ENCODE results near the gene ATP7A. TPM values are rescaled to one million over a fixed set of nuclear protein-coding genes. Genes with fewer than 3 reads are reported as not detected.
A peak's percentile ranks its signal among the peaks of the same experiment; 100 is the strongest.
"Not testable (repeated sequence)": the region's sequence is repeated elsewhere in the genome, so short reads cannot be mapped to it uniquely, and the experiment has no call there.

The ATP7A gene
- total and polyA plus RNA-seq, 2 donors, result 3.7 to 9.1 TPM

- WGBS, result 97% methylated on average over 1 of the region's 1 CpG
- Histone ChIP-seq H3K4me1 (ENCODE audit: control insufficient read depth in 2 of 2, insufficient read depth in 2 of 2, low read length in 2 of 2) (no peaks in the 10 kb centered on the region), H3K9me3 (ENCODE audit: control insufficient read depth in 2 of 2, insufficient read depth in 1 of 2, low read length in 1 of 2) (no peaks in the 10 kb centered on the region), H3K27me3 (ENCODE audit: control insufficient read depth in 2 of 2, insufficient read depth in 1 of 2, low read length in 1 of 2) (no peaks in the 10 kb centered on the region), H3K4me3 (ENCODE audit: low read length in 2 of 2) (no peak overlapping the region), H3K36me3 (ENCODE audit: control insufficient read depth in 2 of 2, insufficient read depth in 2 of 2, low read length in 1 of 2) (peaks cover 0 to 4% of the 10 kb centered on the region in 2 donors), H3K27ac (ENCODE audit: low read depth in 1 of 2, low read length in 1 of 2) (no peak overlapping the region)
- no peak for DNase-seq (ENCODE audit: low read depth in 6 of 9, low spot score in 9 of 9)
These were observed 132.1 kb downstream of the ATP7A start for GRCh38 chrX:78042601-78043000.

- no peak overlapping the region for H3K27ac ChIP-seq (ENCODE audit: low read depth in 1 of 2, low read length in 1 of 2)
- H3K4me1 ChIP-seq (ENCODE audit: control insufficient read depth in 2 of 2, insufficient read depth in 2 of 2, low read length in 2 of 2), result no peaks in the 10 kb centered on the region
- H3K9me3 ChIP-seq (ENCODE audit: control insufficient read depth in 2 of 2, insufficient read depth in 1 of 2, low read length in 1 of 2), result no peaks in the 10 kb centered on the region
- H3K36me3 ChIP-seq (ENCODE audit: control insufficient read depth in 2 of 2, insufficient read depth in 2 of 2, low read length in 1 of 2), result peaks cover 0 to 4% of the 10 kb centered on the region in 2 donors
- DNase-seq (ENCODE audit: low read depth in 6 of 9, low spot score in 9 of 9), result no peak
- WGBS, result 97% methylated on average over 4 of the region's 4 CpGs
- H3K4me3 ChIP-seq (ENCODE audit: low read length in 2 of 2), result no peak overlapping the region
- no peaks in the 10 kb centered on the region for H3K27me3 ChIP-seq (ENCODE audit: control insufficient read depth in 2 of 2, insufficient read depth in 1 of 2, low read length in 1 of 2)
These were observed 135.9 kb downstream of the ATP7A start for GRCh38 chrX:78046362-78046761.

- H3K4me3 ChIP-seq (ENCODE audit: low read length in 2 of 2), result no peak overlapping the region
- DNase-seq (ENCODE audit: low read depth in 6 of 9, low spot score in 9 of 9), result no peak
- no peaks in the 10 kb centered on the region for H3K9me3 ChIP-seq (ENCODE audit: control insufficient read depth in 2 of 2, insufficient read depth in 1 of 2, low read length in 1 of 2)
- 98% methylated on average over 2 of the region's 2 CpGs for WGBS
- H3K4me1 ChIP-seq (ENCODE audit: control insufficient read depth in 2 of 2, insufficient read depth in 2 of 2, low read length in 2 of 2), result no peaks in the 10 kb centered on the region
- no peaks in the 10 kb centered on the region for H3K27me3 ChIP-seq (ENCODE audit: control insufficient read depth in 2 of 2, insufficient read depth in 1 of 2, low read length in 1 of 2)
- H3K36me3 ChIP-seq (ENCODE audit: control insufficient read depth in 2 of 2, insufficient read depth in 2 of 2, low read length in 1 of 2), result peaks cover 0 to 4% of the 10 kb centered on the region in 2 donors
- no peak overlapping the region for H3K27ac ChIP-seq (ENCODE audit: low read depth in 1 of 2, low read length in 1 of 2)
These were observed 137.6 kb downstream of the ATP7A start for GRCh38 chrX:78048052-78048451.

GRCh38 chrX:78063687-78064086, 153.2 kb downstream of the ATP7A start:
- H3K9me3 ChIP-seq (ENCODE audit: control insufficient read depth in 2 of 2, insufficient read depth in 1 of 2, low read length in 1 of 2), result no peaks in the 10 kb centered on the region
- no peak overlapping the region for H3K4me3 ChIP-seq (ENCODE audit: low read length in 2 of 2)
- H3K4me1 ChIP-seq (ENCODE audit: control insufficient read depth in 2 of 2, insufficient read depth in 2 of 2, low read length in 2 of 2), result no peaks in the 10 kb centered on the region
- no peak overlapping the region for H3K27ac ChIP-seq (ENCODE audit: low read depth in 1 of 2, low read length in 1 of 2)
- no peaks in the 10 kb centered on the region for H3K36me3 ChIP-seq (ENCODE audit: control insufficient read depth in 2 of 2, insufficient read depth in 2 of 2, low read length in 1 of 2)
- DNase-seq (ENCODE audit: low read depth in 6 of 9, low spot score in 9 of 9), result no peak
- H3K27me3 ChIP-seq (ENCODE audit: control insufficient read depth in 2 of 2, insufficient read depth in 1 of 2, low read length in 1 of 2), result no peaks in the 10 kb centered on the region

- Histone ChIP-seq H3K36me3 (ENCODE audit: control insufficient read depth in 2 of 2, insufficient read depth in 2 of 2, low read length in 1 of 2) (no peaks in the 10 kb centered on the region), H3K4me3 (ENCODE audit: low read length in 2 of 2) (no peak overlapping the region), H3K27me3 (ENCODE audit: control insufficient read depth in 2 of 2, insufficient read depth in 1 of 2, low read length in 1 of 2) (no peaks in the 10 kb centered on the region), H3K27ac (ENCODE audit: low read depth in 1 of 2, low read length in 1 of 2) (no peak overlapping the region), H3K4me1 (ENCODE audit: control insufficient read depth in 2 of 2, insufficient read depth in 2 of 2, low read length in 2 of 2) (no peaks in the 10 kb centered on the region), H3K9me3 (ENCODE audit: control insufficient read depth in 2 of 2, insufficient read depth in 1 of 2, low read length in 1 of 2) (no peaks in the 10 kb centered on the region)
- no peak for DNase-seq (ENCODE audit: low read depth in 6 of 9, low spot score in 9 of 9)
- WGBS, result 95% methylated on average over 4 of the region's 4 CpGs
These were observed 153.7 kb downstream of the ATP7A start for GRCh38 chrX:78064152-78064551.

GRCh38 chrX:78064698-78065601, 154.5 kb downstream of the ATP7A start:
- not testable (repeated sequence) for H3K27me3 ChIP-seq (ENCODE audit: control insufficient read depth in 2 of 2, insufficient read depth in 1 of 2, low read length in 1 of 2); H3K9me3 ChIP-seq (ENCODE audit: control insufficient read depth in 2 of 2, insufficient read depth in 1 of 2, low read length in 1 of 2); H3K27ac ChIP-seq (ENCODE audit: low read depth in 1 of 2, low read length in 1 of 2); H3K36me3 ChIP-seq (ENCODE audit: control insufficient read depth in 2 of 2, insufficient read depth in 2 of 2, low read length in 1 of 2); H3K4me3 ChIP-seq (ENCODE audit: low read length in 2 of 2); DNase-seq (ENCODE audit: low read depth in 6 of 9, low spot score in 9 of 9); H3K4me1 ChIP-seq (ENCODE audit: control insufficient read depth in 2 of 2, insufficient read depth in 2 of 2, low read length in 2 of 2)
- 94% methylated on average over 6 of the region's 6 CpGs for WGBS

GRCh38 chrX:78066110-78066509, 155.6 kb downstream of the ATP7A start:
- Histone ChIP-seq H3K4me3 (ENCODE audit: low read length in 2 of 2) (no peak overlapping the region), H3K27ac (ENCODE audit: low read depth in 1 of 2, low read length in 1 of 2) (no peak overlapping the region), H3K9me3 (ENCODE audit: control insufficient read depth in 2 of 2, insufficient read depth in 1 of 2, low read length in 1 of 2) (no peaks in the 10 kb centered on the region), H3K27me3 (ENCODE audit: control insufficient read depth in 2 of 2, insufficient read depth in 1 of 2, low read length in 1 of 2) (no peaks in the 10 kb centered on the region), H3K4me1 (ENCODE audit: control insufficient read depth in 2 of 2, insufficient read depth in 2 of 2, low read length in 2 of 2) (no peaks in the 10 kb centered on the region), H3K36me3 (ENCODE audit: control insufficient read depth in 2 of 2, insufficient read depth in 2 of 2, low read length in 1 of 2) (no peaks in the 10 kb centered on the region)
- WGBS, result 95% methylated on average over 1 of the region's 1 CpG
- DNase-seq (ENCODE audit: low read depth in 6 of 9, low spot score in 9 of 9), result no peak

GRCh38 chrX:78071331-78071730, 160.8 kb downstream of the ATP7A start:
- H3K27me3 ChIP-seq (ENCODE audit: control insufficient read depth in 2 of 2, insufficient read depth in 1 of 2, low read length in 1 of 2), result no peaks in the 10 kb centered on the region
- H3K9me3 ChIP-seq (ENCODE audit: control insufficient read depth in 2 of 2, insufficient read depth in 1 of 2, low read length in 1 of 2), result no peaks in the 10 kb centered on the region
- 97% methylated on average over 3 of the region's 3 CpGs for WGBS
- H3K36me3 ChIP-seq (ENCODE audit: control insufficient read depth in 2 of 2, insufficient read depth in 2 of 2, low read length in 1 of 2), result no peaks in the 10 kb centered on the region
- DNase-seq (ENCODE audit: low read depth in 6 of 9, low spot score in 9 of 9), result no peak
- H3K4me3 ChIP-seq (ENCODE audit: low read length in 2 of 2), result no peak overlapping the region
- no peak overlapping the region for H3K27ac ChIP-seq (ENCODE audit: low read depth in 1 of 2, low read length in 1 of 2)
- no peaks in the 10 kb centered on the region for H3K4me1 ChIP-seq (ENCODE audit: control insufficient read depth in 2 of 2, insufficient read depth in 2 of 2, low read length in 2 of 2)

GRCh38 chrX:78073147-78074077, 162.9 kb downstream of the ATP7A start:
- not testable (repeated sequence) for H3K9me3 ChIP-seq (ENCODE audit: control insufficient read depth in 2 of 2, insufficient read depth in 1 of 2, low read length in 1 of 2); H3K27me3 ChIP-seq (ENCODE audit: control insufficient read depth in 2 of 2, insufficient read depth in 1 of 2, low read length in 1 of 2); H3K36me3 ChIP-seq (ENCODE audit: control insufficient read depth in 2 of 2, insufficient read depth in 2 of 2, low read length in 1 of 2); H3K4me1 ChIP-seq (ENCODE audit: control insufficient read depth in 2 of 2, insufficient read depth in 2 of 2, low read length in 2 of 2); H3K27ac ChIP-seq (ENCODE audit: low read depth in 1 of 2, low read length in 1 of 2); H3K4me3 ChIP-seq (ENCODE audit: low read length in 2 of 2)
- DNase-seq (ENCODE audit: low read depth in 6 of 9, low spot score in 9 of 9), result peak in 4 of 9 donors; percentile 3 to 50 (median 9)
- WGBS, result 56% methylated on average over 14 of the region's 14 CpGs
